NB4 (cell line): ENCODE data around the gene MAGEB3.

ENCODE experiments used
- MYC ChIP-seq: IDR thresholded peaks from 2 replicates; pipeline ENCODE4 v1.6.1; 2011; ENCODE audit warnings: low read depth, low read length
- TF ChIP-seq, protein P1 (sequence below): IDR thresholded peaks from one replicate; pipeline ENCODE4 v1.5.1; 2012; ENCODE audit warnings: low read depth, low read length
- TF ChIP-seq, protein P2 (sequence below): IDR thresholded peaks from 2 replicates; pipeline ENCODE4 v1.6.1; 2011; ENCODE audit warnings: low read depth, low read length

GRCh38 chrX:30224536-30224935, 5.9 kb upstream of the MAGEB3 start:
- TF ChIP-seq, protein P1, sequence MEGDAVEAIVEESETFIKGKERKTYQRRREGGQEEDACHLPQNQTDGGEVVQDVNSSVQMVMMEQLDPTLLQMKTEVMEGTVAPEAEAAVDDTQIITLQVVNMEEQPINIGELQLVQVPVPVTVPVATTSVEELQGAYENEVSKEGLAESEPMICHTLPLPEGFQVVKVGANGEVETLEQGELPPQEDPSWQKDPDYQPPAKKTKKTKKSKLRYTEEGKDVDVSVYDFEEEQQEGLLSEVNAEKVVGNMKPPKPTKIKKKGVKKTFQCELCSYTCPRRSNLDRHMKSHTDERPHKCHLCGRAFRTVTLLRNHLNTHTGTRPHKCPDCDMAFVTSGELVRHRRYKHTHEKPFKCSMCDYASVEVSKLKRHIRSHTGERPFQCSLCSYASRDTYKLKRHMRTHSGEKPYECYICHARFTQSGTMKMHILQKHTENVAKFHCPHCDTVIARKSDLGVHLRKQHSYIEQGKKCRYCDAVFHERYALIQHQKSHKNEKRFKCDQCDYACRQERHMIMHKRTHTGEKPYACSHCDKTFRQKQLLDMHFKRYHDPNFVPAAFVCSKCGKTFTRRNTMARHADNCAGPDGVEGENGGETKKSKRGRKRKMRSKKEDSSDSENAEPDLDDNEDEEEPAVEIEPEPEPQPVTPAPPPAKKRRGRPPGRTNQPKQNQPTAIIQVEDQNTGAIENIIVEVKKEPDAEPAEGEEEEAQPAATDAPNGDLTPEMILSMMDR: no peak
- TF ChIP-seq, protein P2, sequence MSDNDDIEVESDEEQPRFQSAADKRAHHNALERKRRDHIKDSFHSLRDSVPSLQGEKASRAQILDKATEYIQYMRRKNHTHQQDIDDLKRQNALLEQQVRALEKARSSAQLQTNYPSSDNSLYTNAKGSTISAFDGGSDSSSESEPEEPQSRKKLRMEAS: no peak
- TF ChIP-seq MYC: no peak
